Measurements from ENCODE around the gene LGALS1. TPM values are rescaled to one million over a fixed set of nuclear protein-coding genes. Genes with fewer than 3 reads are reported as not detected.

LGALS1 gene
- total RNA-seq, 2 experiments from 2014 or later = 1,082 to 1,187 TPM

DNA sequence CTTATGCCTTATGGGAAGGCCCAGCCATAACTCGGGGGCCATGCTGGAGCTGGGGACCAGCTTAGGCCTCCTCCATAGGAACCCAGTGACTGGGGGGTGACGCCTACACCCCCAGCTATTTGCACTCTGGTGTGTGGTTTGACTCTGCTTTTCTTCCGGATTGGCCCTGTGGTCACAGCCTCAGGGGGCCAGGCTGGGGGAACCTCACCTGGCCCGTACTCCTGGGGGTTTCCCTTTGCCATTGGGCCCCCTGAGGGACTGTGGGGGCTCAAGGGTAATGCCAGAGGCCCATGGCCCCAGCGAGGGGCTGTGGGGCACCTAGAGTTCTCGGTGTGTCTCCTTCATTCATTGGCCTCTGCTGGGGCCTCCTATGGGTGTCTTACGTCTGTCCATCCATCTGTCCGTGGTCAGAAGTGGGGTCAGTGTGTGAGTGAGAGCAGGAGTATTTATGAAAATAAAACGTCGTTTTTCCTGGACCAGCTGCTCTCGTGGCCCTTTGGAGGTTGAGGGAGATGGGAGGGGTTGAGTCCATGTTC, 42.3 kb upstream of the LGALS1 start:
- ATAC-seq (ENCODE audit: low read depth) = peak; percentile 53
- Mint-ChIP-seq H3K4me3 (peak overlapping the region; percentile 82), H3K36me3 (peaks cover 7% of the 10 kb centered on the region), H3K27ac (peak overlapping the region; percentile 99), H3K27me3 (no peaks in the 10 kb centered on the region), H3K9me3 (no peaks in the 10 kb centered on the region), H3K4me1 (peaks cover 66% of the 10 kb centered on the region)
- peak; percentile 76 for DNase-seq
- POLR2A ChIA-PET = interaction anchor here (0.6 to 3.4 kb wide), 11 partner anchors 8 to 48 kb away, joined by 3 to 51 read pairs (median 4); partner anchors contain the start of genes GGA1 and PDXP

DNA sequence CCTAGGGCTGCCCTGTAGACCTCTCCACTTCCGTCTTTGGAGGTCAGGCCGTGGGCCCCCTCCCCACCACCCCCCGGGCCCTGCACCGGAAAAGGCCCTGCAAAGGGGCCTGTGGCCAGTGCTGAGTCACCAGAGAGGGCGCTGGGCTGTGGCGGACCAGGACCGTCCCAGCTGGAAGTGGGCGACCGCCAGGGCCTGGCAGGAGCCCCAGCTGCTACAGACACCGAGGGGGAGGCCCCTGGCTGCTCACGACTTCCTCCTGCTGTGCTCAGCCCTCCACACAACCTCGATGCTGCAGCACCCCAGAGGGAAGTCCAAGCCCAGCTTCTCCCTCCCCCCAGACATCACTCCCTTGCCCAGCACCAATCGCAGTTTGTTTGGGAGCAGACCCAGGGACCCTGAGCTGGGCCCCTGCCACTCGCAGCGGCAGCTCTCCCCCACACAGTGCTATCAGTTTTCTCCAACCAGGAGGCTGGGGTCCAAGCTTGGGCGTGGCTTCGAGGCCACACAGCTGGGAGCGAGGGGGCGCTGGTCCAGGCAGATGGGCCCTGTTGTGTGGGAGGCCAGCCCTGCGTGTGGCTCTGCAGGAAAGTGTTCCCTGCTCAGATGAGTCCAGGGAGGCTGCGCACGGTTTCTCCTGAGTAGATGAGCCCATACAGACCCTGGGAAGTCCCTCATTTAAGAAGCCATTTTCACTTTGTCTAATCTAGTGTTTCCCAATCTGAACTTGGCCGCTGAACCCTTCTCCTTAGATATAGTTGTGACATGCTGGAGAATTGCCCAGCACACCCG, 41.6 kb upstream of the LGALS1 start:
- Mint-ChIP-seq H3K4me3 (peak overlapping the region; percentile 82), H3K27me3 (no peaks in the 10 kb centered on the region), H3K4me1 (peaks cover 67% of the 10 kb centered on the region), H3K27ac (peak overlapping the region; percentile 99), H3K9me3 (no peaks in the 10 kb centered on the region), H3K36me3 (peaks cover 7% of the 10 kb centered on the region)
- peak; percentile 79 for DNase-seq
- ATAC-seq (ENCODE audit: low read depth) = peak; percentile 62
- POLR2A ChIA-PET = interaction anchor here (0.6 to 3.4 kb wide), 12 partner anchors 9 to 391 kb away, joined by 3 to 51 read pairs (median 4); partner anchors contain the start of genes GGA1 and PDXP

DNA sequence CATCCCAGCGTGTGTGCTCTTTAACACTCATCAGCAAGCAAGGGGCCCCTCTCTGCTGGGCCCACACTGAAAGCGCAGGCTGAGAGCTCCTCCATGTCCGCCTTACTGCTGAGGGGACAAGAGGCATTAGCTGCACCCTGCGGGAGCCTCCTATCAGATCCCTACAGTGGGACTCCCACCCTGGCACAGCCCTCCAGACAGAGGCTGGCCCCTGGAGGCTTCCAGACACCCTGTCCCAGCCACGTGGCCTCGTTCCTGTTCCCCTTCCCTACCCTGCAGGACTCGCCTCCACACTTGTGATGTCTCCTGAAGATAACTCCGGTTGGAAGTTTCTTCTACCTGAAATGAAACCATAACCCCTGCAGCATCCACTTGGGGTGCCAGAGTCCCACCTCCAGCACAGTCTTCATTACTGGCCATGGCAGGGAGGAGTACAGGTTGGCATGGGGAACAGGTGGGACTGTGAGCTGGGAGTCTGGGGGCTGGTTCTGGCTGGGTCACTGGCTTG, 41.0 kb upstream of the LGALS1 start:
- H3K36me3 Mint-ChIP-seq = peaks cover 7% of the 10 kb centered on the region
- no peak for DNase-seq
- no peaks in the 10 kb centered on the region for H3K27me3 Mint-ChIP-seq
- POLR2A ChIA-PET = interaction anchor here (0.8 to 4.3 kb wide), 8 partner anchors 9 to 392 kb away, joined by 3 to 26 read pairs (median 4); partner anchors contain the start of genes GGA1 and PDXP
- H3K27ac Mint-ChIP-seq = peak overlapping the region; percentile 99
- no peak for ATAC-seq (ENCODE audit: low read depth)
- H3K9me3 Mint-ChIP-seq = no peaks in the 10 kb centered on the region
- peaks cover 64% of the 10 kb centered on the region for H3K4me1 Mint-ChIP-seq
- H3K4me3 Mint-ChIP-seq = peak overlapping the region; percentile 82

- ATAC-seq (ENCODE audit: low read depth) (no peak), DNase-seq (no peak)
- H3K27ac Mint-ChIP-seq = peak overlapping the region; percentile 99
- H3K4me1 Mint-ChIP-seq = peaks cover 64% of the 10 kb centered on the region
- H3K36me3 Mint-ChIP-seq = peaks cover 7% of the 10 kb centered on the region
- peak overlapping the region; percentile 82 for H3K4me3 Mint-ChIP-seq
- no peaks in the 10 kb centered on the region for H3K27me3 Mint-ChIP-seq
- POLR2A ChIA-PET = interaction anchor here (1.1 to 4.3 kb wide), 4 partner anchors 8 to 392 kb away, joined by 3 to 26 read pairs (median 20); partner anchors contain the start of genes GGA1 and PDXP
- no peaks in the 10 kb centered on the region for H3K9me3 Mint-ChIP-seq
These were observed 40.3 kb upstream of the LGALS1 start for GRCh38 chr22:37635157-37635556.

DNA sequence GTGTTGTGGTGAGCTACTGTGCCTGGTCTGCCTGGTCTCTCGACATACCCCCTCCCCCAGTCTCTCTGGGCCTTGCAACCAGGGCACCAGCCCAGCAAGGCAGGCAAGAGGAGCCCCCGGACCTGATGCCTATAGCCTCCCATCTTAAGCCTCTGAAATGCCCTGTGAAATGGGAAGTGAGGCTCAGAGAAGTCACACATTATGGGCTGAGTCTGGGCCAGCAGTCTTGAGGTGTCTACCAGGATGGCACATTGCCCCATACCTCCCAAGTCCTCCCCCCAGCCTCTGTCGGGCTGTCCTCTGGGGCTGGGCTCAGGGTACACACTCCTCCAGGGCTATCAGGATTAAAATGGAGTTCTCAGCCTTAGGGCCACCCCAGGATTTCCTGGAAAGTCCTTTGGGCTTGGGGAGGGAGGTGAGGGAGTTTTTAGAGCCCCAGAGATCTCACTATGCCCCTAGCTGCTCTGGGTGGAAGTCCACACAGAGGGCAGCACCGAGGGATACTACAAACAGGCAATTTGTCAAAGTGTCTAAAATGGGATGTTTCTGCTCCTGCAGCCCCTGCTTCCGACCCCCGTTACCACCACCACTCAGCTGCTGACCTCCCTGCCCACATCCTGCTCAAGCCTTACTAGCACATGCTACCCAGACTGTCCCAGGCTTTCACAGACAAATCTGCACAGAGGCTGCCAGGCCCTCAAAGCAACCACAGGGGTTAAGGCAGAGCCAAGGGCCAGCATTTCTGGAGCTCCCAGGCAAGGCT, 39.1 kb upstream of the LGALS1 start:
- peaks cover 9% of the 10 kb centered on the region for H3K36me3 Mint-ChIP-seq
- peak; percentile 65 for DNase-seq

DNA sequence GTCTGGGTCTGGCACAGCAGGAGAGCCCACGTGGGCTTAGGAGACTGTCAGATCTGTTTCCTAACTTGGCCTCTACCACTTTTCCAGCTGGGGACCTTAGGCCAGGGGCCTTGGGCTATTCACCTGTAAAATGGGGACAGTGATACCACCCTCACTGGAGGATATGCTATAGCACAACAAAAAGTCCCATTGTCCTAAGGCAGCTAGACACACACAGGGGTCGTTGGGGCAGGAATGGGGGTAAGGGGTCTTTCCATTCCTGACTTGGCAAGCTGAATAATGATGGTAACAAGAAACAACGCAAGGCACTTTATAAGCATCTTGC, 38.5 kb upstream of the LGALS1 start:
- no peaks in the 10 kb centered on the region for H3K9me3 Mint-ChIP-seq
- no peaks in the 10 kb centered on the region for H3K27me3 Mint-ChIP-seq
- peak overlapping the region; percentile 92 for H3K27ac Mint-ChIP-seq
- H3K4me1 Mint-ChIP-seq = peaks cover 64% of the 10 kb centered on the region
- H3K36me3 Mint-ChIP-seq = peaks cover 11% of the 10 kb centered on the region
- DNase-seq (no peak), ATAC-seq (ENCODE audit: low read depth) (no peak)
- H3K4me3 Mint-ChIP-seq = peak overlapping the region; percentile 80
- POLR2A ChIA-PET = interaction anchor here (0.6 to 5.8 kb wide), 9 partner anchors 10 to 392 kb away, joined by 3 to 51 read pairs (median 6); partner anchors contain the start of genes GGA1, LGALS1, LGALS2 and PDXP

More for the DNA sequence above, 39.1 kb upstream of the LGALS1 start:
- Mint-ChIP-seq H3K4me3 (peak overlapping the region; percentile 80), H3K9me3 (no peaks in the 10 kb centered on the region), H3K27me3 (no peaks in the 10 kb centered on the region), H3K27ac (peak overlapping the region; percentile 92), H3K4me1 (peaks cover 64% of the 10 kb centered on the region)
- POLR2A ChIA-PET = interaction anchor here (1.0 to 5.8 kb wide), 8 partner anchors 10 to 392 kb away, joined by 3 to 51 read pairs (median 10); partner anchors contain the start of genes GGA1, LGALS1, PDXP and RAC2
- peak; percentile 9 for ATAC-seq (ENCODE audit: low read depth)

GRCh38 chr22:37638391-37639069, 36.9 kb upstream of the LGALS1 start:
- POLR2A ChIA-PET = interaction anchor here (1.0 to 5.8 kb wide), 9 partner anchors 11 to 48 kb away, joined by 3 to 51 read pairs (median 16); partner anchors contain the start of genes GGA1, LGALS1, NOL12 and PDXP
- H3K27me3 Mint-ChIP-seq = no peaks in the 10 kb centered on the region
- peak overlapping the region; percentile 82 for H3K27ac Mint-ChIP-seq
- H3K4me3 Mint-ChIP-seq = peak overlapping the region; percentile 100
- H3K36me3 Mint-ChIP-seq = peaks cover 15% of the 10 kb centered on the region
- ATAC-seq (ENCODE audit: low read depth) (peak; percentile 24), DNase-seq (no peak)
- H3K4me1 Mint-ChIP-seq = peaks cover 61% of the 10 kb centered on the region
- H3K9me3 Mint-ChIP-seq = no peaks in the 10 kb centered on the region

DNA sequence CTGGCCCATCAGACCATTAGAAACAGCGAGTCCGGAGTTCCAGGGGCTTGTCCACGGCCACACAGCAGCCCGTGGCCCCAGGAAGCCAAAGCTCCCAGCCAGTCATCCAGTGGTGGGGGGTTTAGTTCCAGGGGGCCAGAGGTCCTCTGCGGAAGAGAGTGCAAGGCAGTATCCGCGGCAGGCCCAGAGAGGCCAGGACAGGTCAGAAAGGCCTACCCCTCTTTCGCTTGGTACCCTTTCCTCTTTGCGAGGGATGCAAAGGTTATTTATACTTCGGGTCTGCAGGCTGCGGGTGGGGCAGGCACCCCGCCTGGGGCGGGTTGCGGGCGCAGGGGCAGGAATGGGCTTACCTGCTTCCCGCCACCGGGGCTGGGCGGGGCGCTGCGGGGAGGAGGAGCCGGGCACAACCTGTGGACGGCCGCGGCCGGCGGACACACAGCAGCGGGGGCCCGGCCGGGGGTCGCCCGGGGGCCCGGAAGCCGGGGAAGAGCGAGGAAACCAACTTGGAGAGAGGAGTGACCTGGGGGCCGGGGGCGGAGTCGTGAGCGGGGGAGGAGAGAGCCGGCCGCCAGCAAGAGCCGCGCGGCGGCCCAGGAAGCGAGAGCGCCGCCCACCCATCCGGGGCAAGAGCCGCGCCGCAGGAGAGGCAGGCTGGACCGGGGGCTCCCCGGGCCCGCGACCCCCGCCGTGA, 36.2 kb upstream of the LGALS1 start, which contains the start of gene SH3BP1:
TSS of gene SH3BP1 (plus strand) at position 600 of the 691 bp plus-strand sequence. CDS start 119 bp downstream, outside the sequence.
- H3K36me3 Mint-ChIP-seq = peaks cover 18% of the 10 kb centered on the region
- H3K27ac Mint-ChIP-seq = peak within 1 kb of the TSS; percentile 100
- peak within 1 kb of the TSS; percentile 100 for H3K4me3 Mint-ChIP-seq
- H3K4me1 Mint-ChIP-seq = peaks cover 59% of the 10 kb centered on the region
- ATAC-seq (ENCODE audit: low read depth) = peak; percentile 51
- DNase-seq = peak; percentile 84
- no peaks in the 10 kb centered on the region for H3K9me3 Mint-ChIP-seq
- no peaks in the 10 kb centered on the region for H3K27me3 Mint-ChIP-seq
- POLR2A ChIA-PET = interaction anchor here (0.6 to 5.8 kb wide), 5 partner anchors 12 to 1266 kb away, joined by 3 to 51 read pairs (median 16); partner anchors contain the start of genes GGA1, LGALS1 and PDXP

GRCh38 chr22:37639771-37640590, 35.5 kb upstream of the LGALS1 start:
- POLR2A ChIA-PET = interaction anchor here (0.6 to 5.8 kb wide), 7 partner anchors 9 to 1266 kb away, joined by 3 to 51 read pairs (median 9); partner anchors contain the start of genes GGA1, LGALS1 and PDXP
- peak overlapping the region; percentile 100 for H3K27ac Mint-ChIP-seq
- no peaks in the 10 kb centered on the region for H3K9me3 Mint-ChIP-seq
- H3K27me3 Mint-ChIP-seq = no peaks in the 10 kb centered on the region
- H3K4me1 Mint-ChIP-seq = peaks cover 52% of the 10 kb centered on the region
- ATAC-seq (ENCODE audit: low read depth) (no peak), DNase-seq (peak; percentile 59)
- peak overlapping the region; percentile 100 for H3K4me3 Mint-ChIP-seq
- peaks cover 17% of the 10 kb centered on the region for H3K36me3 Mint-ChIP-seq

- Mint-ChIP-seq H3K27me3 (no peaks in the 10 kb centered on the region), H3K27ac (peak overlapping the region; percentile 100), H3K36me3 (peaks cover 18% of the 10 kb centered on the region), H3K4me3 (peak overlapping the region; percentile 100), H3K4me1 (peaks cover 48% of the 10 kb centered on the region), H3K9me3 (no peaks in the 10 kb centered on the region)
- DNase-seq = no peak
- no peak for ATAC-seq (ENCODE audit: low read depth)
- POLR2A ChIA-PET = interaction anchor here (0.8 to 5.8 kb wide), 7 partner anchors 10 to 35 kb away, joined by 4 to 51 read pairs (median 16); partner anchors contain the start of genes GGA1, LGALS1 and PDXP
These were observed 34.6 kb upstream of the LGALS1 start for GRCh38 chr22:37640591-37641560.

Measured in activated naive CD8-positive, alpha-beta T cell treated with anti-CD3 and anti-CD28 coated beads, Interleukin-2, amount 10 ng/mL, durations not matched to agents 7 days and 5 days (primary cell).